NOMO-1 (cell line): ENCODE data around the gene DUSP19.
A peak's percentile ranks its signal among the peaks of the same experiment; 100 is the strongest.

Source experiments
- DNase-seq, 2 experiments: peaks; one replicate each; lab custom pipeline; 2025; ENCODE audit not compliant: unreplicated experiment in 2 of 2; lab: John Stamatoyannopoulos, UW

Gene DUSP19

GRCh38 chr2:183063083-183063482 lies 15.5 kb upstream of the DUSP19 start:
- no peak for DNase-seq

GRCh38 chr2:183068561-183068960 lies 10.0 kb upstream of the DUSP19 start:
- no peak for DNase-seq

DNA sequence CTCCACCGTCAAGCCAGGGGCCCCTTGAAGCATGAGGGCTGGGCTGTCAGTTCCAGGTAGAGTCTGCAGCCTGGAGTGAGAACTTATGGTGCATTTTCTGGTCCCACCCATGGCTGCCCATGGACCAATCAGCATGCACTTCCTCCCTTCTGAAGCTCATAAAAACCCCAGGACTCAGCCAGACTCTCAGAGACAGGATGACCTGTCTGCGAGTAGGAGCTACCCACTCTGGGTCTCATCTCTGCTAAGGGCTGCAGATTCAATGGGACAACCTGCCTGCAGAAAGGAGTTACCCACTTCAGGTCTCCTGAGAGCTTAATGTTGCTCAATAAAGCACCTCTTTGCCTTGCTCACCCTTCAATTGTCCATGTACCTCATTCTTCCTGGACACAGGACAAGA lies 9.4 kb upstream of the DUSP19 start:
- no peak for DNase-seq

DNA sequence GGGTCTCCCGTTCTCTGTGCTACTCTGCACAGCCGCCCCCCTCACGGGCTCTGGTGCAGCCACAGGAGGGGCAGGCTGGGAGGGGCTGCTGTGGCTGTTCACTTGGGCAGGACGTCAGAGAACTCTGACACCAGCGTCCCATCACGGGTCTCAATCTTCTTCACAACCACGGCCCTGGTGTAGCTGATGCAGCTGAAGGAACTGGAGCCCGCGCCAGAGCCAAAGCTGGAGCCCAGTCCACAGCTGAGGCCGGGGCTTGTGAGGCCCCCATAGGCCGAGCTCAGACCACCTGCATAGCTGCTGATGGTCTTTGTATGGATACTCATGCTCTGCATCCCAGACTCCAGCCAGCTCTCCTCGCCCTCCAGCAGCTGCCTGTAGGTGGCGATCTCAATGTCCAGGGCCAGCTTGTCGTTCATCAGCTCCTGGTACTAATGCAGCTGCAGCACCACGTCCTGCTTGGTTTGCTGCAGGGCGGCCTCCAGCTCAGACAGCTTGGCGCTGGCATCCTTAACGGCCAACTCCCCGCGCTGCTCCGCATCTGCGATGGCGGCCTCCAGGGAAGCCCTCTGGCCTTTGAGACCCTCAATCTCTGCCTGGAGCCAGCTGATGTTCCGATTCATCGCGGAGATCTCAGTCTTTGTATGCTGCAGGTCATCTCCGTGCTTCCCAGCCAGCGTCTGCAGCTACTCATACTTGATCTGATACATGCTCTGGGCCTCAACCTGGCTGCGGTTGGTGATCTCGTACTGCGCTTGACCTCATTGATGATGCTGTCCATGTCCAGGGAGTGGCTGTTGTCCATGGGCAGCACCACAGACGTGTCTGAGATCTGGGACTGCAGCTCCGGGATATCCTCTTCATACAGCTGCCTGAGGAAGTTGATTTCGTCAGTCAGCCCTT lies 7.4 kb upstream of the DUSP19 start:
- no peak for DNase-seq

DNA sequence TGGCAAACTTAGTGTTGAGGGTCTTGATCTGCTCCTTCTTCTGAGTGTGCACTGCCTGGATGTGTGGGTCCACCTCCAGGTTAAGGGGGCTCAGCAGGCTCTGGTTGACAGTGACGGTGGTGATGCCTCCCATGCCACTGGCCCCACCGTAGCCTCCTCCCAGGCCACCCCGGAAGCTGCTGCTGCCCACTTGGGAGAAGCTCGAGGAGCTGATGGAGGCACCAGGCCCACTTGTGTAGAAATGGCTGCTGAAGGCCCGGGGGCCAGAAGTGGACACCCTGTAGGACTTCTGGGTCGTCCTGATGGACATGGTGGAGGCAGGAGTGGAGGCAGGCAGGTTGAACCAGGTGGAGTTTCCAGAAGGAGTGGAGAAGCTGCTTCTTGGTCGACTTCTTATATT lies 6.4 kb upstream of the DUSP19 start:
- DNase-seq: no peak

DNA sequence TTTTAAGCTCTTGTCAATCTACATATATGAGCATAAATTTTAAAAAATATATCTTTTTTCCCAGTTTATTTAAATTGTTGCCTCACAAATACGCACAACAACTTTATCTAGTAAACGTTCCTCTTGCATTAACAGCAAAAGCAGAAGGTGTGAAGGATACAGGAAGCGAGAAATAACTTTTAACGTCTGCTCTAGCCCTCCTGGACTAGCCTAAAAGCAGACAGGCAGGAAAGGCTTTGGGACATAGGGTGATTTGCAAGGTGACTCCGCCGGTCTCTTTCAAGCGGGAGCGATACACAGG lies 434 bp upstream of the DUSP19 start:
- peak in 1 of 2 experiments; percentile 53 for DNase-seq

DNA sequence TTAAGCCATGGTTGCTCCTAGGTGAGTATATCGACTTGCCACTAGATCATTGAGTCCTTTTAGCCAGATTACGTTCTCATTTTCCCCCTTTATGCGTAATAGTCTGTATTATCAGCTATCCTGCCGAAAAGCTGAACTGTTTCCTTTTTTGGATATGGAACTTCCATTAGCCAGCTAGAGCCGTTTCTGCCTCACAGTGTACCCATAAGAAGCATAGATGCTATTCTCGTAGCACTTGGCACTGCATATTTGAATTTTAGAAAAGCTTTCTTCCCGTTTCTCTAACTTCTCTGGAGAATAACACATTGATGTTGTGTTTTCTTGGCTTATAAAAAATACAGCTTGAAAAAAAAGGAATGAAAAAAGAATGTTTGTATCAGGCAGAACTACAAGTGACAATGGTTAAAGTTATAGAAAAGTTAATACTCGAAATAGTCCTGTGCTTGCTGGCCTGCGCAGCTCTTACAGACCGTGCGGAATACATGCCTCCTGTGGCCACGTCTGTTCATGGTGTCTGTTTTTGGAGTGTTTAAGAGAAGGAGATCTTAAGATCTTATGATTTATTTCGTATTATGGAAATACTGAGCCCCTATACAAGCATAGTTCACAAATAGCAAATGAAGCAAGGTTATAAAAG lies 710 bp downstream of the DUSP19 start:
- DNase-seq: peak in 1 of 2 experiments; percentile 20

GRCh38 chr2:183081911-183082310 lies 3.4 kb downstream of the DUSP19 start:
- no peak for DNase-seq

DNA sequence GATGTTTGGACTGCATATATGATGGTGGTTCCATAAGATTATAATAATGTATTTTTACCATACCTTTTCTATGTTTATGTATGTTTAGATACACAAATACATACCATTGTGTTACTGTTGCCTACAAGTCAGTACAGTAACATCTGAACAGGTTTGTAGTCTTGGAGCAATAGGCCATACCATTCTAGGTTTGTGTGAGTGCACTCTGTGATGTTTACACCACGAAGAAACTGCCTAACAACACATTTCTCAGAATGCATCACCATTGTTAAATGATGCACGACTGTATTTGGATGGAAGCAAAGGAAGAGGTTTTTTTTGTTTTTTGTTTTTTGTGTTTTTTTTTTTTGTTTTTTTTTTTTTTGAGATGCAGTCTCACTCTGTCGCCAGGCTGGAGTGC lies 9.5 kb downstream of the DUSP19 start:
- no peak for DNase-seq

GRCh38 chr2:183089192-183089851 lies 10.8 kb downstream of the DUSP19 start:
- no peak for DNase-seq

DNA sequence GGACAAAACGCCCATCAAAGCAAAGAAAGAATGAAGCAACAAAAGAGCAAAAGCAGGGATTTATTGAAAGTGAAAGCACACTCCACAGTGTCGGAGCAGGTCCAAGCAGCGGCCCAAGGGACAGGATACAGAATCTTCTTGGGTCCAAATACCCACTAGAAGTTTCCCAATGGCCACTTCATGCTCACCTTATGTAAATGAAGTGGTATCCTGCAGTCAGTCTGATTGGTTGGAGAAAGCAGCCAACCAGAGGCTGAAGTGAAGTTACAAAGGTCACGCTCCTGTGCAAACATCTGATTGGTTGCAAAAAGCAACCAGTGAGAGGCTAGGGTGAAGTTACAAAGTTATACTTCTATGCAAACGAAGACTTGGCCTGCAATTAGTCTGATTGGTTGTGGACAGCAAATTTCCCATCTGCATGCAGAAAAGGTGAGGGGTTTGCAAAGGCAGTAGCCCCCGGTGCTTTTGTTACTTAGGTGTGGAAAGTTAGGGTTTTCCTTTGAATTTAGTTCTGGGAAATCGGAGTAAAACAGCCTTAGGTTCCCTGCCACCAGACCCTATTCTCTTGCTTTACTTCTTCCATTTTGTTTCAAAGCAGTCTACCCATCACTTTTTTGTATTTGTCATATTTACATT lies 12.9 kb downstream of the DUSP19 start:
- no peak for DNase-seq

- DNase-seq: no peak
These were observed 13.4 kb downstream of the DUSP19 start for GRCh38 chr2:183091954-183092345.

- DNase-seq: no peak
These were observed 15.5 kb downstream of the DUSP19 start for GRCh38 chr2:183093857-183094657.

DNA sequence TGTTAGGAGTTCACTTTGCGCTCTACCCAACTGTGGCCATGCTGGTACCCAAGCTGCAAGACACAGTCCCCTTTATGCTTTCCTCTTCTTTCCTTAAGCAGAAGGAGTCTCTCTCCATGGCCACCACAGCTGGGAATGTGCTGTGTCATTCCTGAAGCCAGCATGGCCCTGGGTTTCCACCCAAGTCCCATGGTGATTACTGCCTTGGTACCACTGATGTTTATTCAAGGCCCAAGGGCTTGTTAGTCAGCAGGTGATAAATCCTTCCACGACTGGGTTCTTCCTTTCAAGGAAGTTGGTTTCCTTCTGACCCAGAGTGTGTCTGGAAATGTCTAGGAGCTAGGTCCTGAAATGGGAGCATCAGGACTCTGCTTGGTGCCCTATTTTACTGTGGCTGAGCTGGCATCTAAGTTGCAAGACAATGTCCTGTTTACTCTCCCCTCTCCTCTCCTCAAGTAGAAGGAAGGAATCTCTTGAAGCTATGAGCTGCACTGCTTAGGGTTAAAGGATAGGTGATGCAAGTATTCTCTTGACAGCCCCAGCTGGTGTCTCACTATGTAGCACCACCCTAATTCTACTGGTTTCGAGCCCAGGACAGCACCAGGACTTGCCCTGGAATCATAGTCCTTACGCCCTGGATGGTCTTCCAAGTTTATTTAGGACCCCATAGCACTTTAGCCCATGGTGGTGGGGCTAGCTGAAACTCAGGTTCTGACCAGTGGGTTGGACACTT lies 27.0 kb downstream of the DUSP19 start:
- DNase-seq: no peak

DNA sequence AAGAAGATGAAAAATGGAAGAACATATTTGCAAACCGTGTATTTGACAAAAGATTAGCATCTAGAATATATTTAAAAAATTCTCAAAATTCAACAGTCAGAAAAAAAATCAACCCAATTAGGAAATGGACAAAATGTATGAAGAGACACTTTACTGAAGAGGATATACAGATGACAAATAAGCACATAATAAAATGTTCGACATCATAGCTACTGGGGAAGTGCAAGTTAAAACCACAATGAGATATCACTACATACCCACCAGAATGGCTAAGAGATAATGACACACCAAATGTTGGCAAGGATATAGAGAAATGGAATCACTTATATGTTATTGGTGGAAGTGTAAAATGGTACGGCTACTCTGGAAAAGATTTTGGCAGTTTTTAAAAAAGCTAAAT lies 34.0 kb downstream of the DUSP19 start:
- DNase-seq: no peak

DNA sequence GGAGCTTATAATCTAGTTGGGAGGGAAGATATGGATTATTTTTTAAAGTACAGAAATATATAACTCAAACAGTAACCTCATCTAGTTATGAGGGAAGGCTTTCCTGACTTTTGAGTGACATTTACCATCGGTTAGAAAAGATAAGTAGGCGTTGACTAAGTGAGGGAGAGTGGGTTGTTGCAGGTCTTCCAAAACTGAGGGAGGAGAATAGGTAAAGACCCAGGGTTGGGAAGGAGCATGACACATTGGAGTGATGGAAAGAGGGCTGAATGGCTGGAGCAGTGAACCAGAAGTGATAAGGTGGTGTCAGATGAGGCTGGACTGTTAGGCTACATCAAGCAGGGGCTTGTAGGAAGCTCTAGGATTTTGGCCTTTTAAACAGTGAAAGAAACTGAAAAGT lies 35.1 kb downstream of the DUSP19 start:
- no peak for DNase-seq

GRCh38 chr2:183117226-183117625 lies 38.7 kb downstream of the DUSP19 start:
- no peak for DNase-seq

DNA sequence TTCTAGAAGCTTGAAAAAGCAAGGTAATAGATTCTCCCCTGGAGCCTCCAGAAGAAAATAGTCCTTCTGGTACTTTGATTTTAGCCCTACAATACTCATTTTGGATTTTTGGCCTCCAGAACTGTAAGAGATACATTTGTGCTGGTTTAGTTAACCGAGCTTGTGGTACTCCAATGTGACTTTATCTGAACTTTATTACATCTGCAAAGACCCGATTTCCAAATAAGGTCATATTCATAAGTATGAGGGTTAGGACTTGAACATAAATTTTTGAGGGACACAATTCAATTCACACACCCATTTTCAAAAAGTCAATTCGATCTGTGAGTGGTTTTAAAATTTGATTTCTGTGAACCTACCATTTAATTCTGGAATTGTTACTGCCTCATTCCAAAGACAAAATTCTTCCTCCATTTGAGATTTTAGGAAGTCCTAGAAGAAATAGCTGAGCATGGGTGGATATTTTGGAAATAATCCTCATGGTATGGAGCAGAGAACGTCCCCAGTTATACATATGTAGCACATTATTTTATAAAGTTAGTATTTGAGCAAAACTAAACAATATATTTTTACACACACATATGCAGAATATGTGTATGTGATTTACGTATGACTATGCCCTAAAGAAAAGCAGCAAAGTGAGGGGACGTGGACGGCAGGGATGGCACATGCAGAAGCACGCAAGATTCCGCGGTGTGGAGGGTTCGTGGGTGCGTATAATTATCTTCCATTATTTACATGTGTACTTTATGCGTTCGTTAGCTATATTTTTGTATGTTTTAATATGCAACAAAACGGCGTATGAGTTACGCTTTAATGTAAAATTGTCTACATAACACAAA lies 44.8 kb downstream of the DUSP19 start:
- no peak for DNase-seq

GRCh38 chr2:183123959-183124221 lies 45.3 kb downstream of the DUSP19 start:
- peak in 1 of 2 experiments; percentile 40 for DNase-seq
